HL-60 (cell line): ENCODE measurements around the gene RRP15.

Source experiments
- DNase-seq, 2 experiments: peaks; one replicate each; pipeline ENCODE4 v3.0.0-alpha.2; 2010 to 2020; ENCODE audit warnings: low read depth in 1 of 2, low spot score in 1 of 2
- H3K27ac ChIP-seq: fragments of 250-450 bp; sonication (Bioruptor Pico); replicated peaks from 2 replicates; pipeline ENCODE4 v1.5.1; 2020; ENCODE audit warnings: mild to moderate bottlenecking, moderate library complexity
- H3K27me3 ChIP-seq: fragments of 250-450 bp; sonication (Bioruptor Pico); 2 replicates; pipeline ENCODE4 v1.5.1; 2021; ENCODE audit warnings: mild to moderate bottlenecking, moderate library complexity; ENCODE audit not compliant: insufficient read depth, poor library complexity, severe bottlenecking
- H3K4me3 ChIP-seq: replicated peaks from 2 replicates; pipeline ENCODE4 v1.5.1; 2011; ENCODE audit warnings: mild to moderate bottlenecking, control low read depth, low read length; ENCODE audit not compliant: insufficient read depth
- GABPA ChIP-seq: IDR thresholded peaks from 2 replicates; pipeline ENCODE4 v1.6.1; 2012; ENCODE audit warnings: low read depth
- POLR2AphosphoS5 ChIP-seq: IDR thresholded peaks from 2 replicates; pipeline ENCODE4 v1.6.1; 2012; ENCODE audit warnings: low read depth
- REST ChIP-seq: IDR thresholded peaks from 2 replicates; pipeline ENCODE4 v1.6.1; 2012; ENCODE audit warnings: low read depth; ENCODE audit not compliant: insufficient replicate concordance
- SPI1 ChIP-seq: IDR thresholded peaks from 2 replicates; pipeline ENCODE4 v1.6.1; 2012; ENCODE audit warnings: low read depth, mild to moderate bottlenecking, borderline replicate concordance
- TF ChIP-seq, protein P1 (sequence below): IDR thresholded peaks from one replicate; pipeline ENCODE4 v1.5.1; 2011; ENCODE audit warnings: low read length, control low read depth, inconsistent platforms; ENCODE audit not compliant: insufficient read depth

RRP15 gene

GRCh38 chr1:218281285-218281684 is 3.8 kb upstream of the RRP15 start:
- Histone ChIP-seq H3K27ac (no peak overlapping the region), H3K27me3 (no peaks in the 10 kb centered on the region), H3K4me3 (no peak overlapping the region)
- TF ChIP-seq, protein P1, sequence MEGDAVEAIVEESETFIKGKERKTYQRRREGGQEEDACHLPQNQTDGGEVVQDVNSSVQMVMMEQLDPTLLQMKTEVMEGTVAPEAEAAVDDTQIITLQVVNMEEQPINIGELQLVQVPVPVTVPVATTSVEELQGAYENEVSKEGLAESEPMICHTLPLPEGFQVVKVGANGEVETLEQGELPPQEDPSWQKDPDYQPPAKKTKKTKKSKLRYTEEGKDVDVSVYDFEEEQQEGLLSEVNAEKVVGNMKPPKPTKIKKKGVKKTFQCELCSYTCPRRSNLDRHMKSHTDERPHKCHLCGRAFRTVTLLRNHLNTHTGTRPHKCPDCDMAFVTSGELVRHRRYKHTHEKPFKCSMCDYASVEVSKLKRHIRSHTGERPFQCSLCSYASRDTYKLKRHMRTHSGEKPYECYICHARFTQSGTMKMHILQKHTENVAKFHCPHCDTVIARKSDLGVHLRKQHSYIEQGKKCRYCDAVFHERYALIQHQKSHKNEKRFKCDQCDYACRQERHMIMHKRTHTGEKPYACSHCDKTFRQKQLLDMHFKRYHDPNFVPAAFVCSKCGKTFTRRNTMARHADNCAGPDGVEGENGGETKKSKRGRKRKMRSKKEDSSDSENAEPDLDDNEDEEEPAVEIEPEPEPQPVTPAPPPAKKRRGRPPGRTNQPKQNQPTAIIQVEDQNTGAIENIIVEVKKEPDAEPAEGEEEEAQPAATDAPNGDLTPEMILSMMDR: no peak
- TF ChIP-seq POLR2AphosphoS5 (no peak), REST (no peak), GABPA (no peak), SPI1 (no peak)
- no peak for DNase-seq

DNA sequence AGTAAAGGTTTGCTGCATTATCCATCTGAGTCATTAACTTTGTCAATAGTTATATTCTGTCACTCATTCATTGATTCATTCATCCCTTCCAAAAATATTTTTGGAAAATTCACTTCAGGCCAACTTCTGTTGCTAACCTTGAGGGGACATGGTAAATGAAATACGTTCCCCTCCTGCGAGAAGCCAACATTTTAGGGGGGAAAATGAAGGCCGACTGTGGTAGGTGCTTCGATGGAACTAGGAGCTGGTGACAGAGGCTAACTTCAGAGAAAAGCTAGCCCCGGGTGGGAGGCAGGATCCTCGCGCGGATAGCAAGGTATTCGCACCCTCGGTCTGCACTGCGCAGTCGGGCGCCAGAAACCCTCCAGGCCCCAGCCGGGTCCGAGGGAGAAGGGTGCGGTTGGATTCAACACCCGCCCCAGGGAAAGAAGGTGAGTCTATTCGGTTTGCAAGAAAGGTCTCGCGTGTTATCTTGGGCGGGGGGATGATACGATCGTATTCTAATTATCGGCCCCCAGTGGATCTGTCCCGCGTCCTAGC is 646 bp upstream of the RRP15 start:
- TF ChIP-seq POLR2AphosphoS5 (no peak), REST (no peak), GABPA (no peak), SPI1 (no peak)
- TF ChIP-seq, protein P1: no peak
- H3K27ac ChIP-seq: peak overlapping the region; percentile 75
- peak overlapping the region; percentile 95 for H3K4me3 ChIP-seq
- no peaks in the 10 kb centered on the region for H3K27me3 ChIP-seq
- DNase-seq: no peak

- no peak overlapping the region for H3K27ac ChIP-seq
- TF ChIP-seq POLR2AphosphoS5: no peak
- TF ChIP-seq GABPA: no peak
- TF ChIP-seq REST: no peak
- no peak for TF ChIP-seq SPI1
- TF ChIP-seq, protein P1: no peak
- H3K4me3 ChIP-seq: no peak overlapping the region
- no peak for DNase-seq
- no peaks in the 10 kb centered on the region for H3K27me3 ChIP-seq
These were observed 7.4 kb downstream of the RRP15 start for GRCh38 chr1:218292515-218292914.
